GM19463 (cell line): ENCODE results near the gene GUCY1B1.
A peak's percentile ranks its signal among the peaks of the same experiment; 100 is the strongest.
"Not testable (repeated sequence)": the region's sequence is repeated elsewhere in the genome, so short reads cannot be mapped to it uniquely, and the experiment has no call there.

Experiments
- ATAC-seq: cut with Tn5 transposase; IDR thresholded peaks from one replicate; pipeline ENCODE4 v1.9.1; 2021; ENCODE audit warnings: mild to moderate bottlenecking, moderate library complexity; ENCODE audit not compliant: unreplicated experiment

The GUCY1B1 gene

DNA sequence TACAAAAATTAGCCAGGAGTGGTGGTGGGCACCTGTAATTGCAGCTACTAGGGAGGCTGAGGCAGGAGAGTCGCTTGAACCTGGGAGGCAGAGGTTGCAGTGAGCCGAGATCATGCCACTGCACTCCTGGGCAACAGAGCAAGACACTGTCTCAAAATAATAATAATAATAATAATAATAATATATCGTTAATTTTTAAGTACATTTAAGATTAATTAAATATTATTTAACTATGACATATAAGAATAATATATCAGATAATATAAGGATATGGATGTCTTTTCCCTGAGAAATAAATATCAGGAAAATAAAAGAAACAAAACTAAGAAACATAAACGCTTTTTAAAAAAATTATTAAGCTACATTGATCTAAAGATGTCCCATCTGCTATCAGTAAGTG, 38.8 kb downstream of the GUCY1B1 start:
- ATAC-seq: not testable (repeated sequence)

GRCh38 chr4:155799116-155799793, 40.4 kb downstream of the GUCY1B1 start:
- no peak for ATAC-seq

- no peak for ATAC-seq
Measured at GRCh38 chr4:155799794-155800123, 40.9 kb downstream of the GUCY1B1 start.

DNA sequence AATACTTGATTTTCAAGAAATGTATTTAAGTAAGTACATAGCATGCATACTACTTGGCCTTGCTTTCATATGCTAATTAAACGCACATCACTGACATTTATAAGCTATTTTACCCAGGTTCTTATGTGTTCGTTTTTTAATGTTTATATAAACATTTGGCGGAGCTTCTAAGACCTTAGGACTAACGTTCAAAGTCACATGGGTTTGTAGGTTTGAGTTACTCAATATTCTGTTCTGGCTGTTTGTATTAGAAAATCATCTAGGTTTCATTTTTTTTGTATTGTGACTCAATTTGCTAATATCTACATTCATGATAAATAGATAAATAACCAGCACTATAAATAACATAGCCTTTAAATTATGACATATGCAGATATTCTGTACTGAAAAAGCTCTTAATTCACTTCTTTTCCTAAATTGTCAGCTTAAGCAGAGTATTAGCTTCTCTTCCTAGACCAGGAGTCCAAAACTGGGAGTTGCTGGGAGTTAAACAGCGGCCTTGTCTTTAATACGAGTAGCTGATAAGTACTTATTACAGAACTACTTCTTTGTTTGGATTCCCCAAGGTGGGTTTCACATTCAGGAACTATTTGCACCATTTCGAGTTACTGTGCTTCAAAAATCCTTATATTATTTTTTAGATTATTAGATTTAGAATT, 42.0 kb downstream of the GUCY1B1 start:
- no peak for ATAC-seq

- no peak for ATAC-seq
Measured at GRCh38 chr4:155802190-155802959, 43.6 kb downstream of the GUCY1B1 start.

DNA sequence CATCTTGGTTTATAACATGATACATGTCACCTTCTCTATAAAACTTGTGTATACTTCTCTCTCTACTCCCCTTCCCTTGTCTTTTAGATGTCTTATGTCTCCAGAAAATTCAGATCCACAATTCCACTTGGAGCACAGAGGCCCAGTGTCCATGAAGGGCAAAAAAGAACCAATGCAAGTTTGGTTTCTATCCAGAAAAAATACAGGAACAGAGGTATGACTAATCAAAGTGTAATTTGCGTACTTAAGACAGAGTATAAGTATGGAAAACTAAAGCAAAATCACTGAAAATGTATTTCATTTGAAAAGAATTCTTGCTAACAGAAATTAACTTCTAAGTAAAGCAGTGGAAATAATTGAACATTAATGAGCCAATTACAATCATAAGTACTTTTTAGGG, 46.2 kb downstream of the GUCY1B1 start:
- ATAC-seq: no peak

- no peak for ATAC-seq
Measured at GRCh38 chr4:155807021-155807420, 48.2 kb downstream of the GUCY1B1 start.

DNA sequence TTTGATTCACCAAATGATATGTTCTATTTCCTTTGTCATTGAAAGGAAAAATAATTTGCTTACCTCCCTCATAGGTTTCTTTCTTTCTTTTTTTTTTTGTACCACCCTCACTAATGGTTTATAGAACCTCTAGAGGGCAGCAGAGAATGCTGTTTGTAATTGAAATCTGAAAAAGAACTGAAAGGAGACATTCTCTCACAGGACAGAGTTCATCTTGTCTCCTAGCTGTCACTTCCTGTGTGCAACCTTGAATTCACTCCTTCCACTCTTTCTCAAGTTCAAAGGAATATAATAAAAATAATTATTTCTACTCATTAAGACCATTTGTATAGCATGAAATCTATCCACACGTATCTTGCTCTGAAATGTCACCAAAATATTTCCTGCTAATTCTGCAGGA, 51.0 kb downstream of the GUCY1B1 start:
- peak; percentile 97 for ATAC-seq

DNA sequence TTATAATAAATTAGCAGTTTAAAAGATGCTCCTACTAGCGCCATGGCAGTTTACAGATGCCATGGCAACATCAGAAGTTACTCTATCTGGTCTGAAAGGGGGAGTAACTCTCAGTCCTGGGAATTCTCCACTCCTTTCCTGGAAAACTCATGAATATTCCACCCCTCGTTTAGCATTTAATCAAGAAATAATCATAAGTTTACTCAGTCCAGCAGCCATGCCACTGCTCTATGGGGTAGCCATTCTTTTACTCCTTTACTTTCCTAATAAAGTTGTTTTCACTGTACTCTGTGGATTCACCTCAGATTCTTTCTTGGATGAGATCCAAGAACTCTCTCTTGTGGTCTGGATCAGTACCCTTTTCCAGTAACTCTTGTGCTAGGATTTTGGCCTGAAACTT, 52.3 kb downstream of the GUCY1B1 start:
- no peak for ATAC-seq

GRCh38 chr4:155818639-155819038, 59.8 kb downstream of the GUCY1B1 start:
- no peak for ATAC-seq

- no peak for ATAC-seq
Measured at GRCh38 chr4:155819066-155819465, 60.2 kb downstream of the GUCY1B1 start.

DNA sequence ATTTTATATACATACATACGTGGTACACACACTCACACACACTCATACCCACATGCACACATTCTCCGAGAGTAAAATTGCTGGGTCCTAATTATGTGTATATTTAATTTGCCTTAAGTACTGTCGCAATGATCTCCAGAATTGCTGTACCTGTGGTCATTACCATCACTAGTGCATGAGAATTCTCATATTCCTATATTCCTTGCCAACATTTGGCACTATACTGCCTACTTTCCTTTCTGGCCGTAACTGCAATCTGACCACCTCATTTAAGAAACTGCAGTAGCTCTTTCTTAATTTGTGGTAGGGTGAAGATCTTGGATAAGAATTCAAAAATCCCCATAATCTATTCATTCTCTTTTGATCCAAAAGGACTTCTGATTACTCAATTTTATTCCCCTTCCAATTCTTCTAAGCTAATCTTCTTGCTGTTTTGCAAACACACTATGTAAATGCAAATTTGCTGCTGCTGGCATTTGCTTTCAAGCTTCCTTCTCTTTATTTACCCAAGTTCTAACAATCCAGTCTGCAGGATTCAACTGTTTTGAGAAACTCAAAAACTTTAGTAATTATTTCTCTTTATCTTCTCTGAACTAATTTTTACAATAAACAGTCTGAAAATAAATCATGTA, 62.2 kb downstream of the GUCY1B1 start:
- ATAC-seq: no peak

DNA sequence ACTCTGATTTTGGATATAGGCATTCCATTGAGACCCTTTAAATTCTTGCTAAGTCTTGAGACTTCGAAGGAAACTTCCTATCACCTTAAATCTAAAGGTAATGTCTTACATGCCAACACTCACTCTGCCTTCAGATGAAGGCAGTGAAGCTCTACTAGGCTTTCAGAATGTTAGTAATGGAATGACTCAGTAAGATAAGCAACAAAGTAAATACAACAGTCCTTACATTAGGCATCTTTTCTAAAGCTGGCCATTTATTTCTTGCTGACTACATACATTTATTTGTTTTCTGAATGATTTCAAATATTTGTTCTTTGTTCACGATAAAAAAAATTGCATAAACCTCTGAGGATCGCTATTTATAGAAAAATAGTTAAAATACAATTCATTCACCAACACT, 63.8 kb downstream of the GUCY1B1 start:
- peak; percentile 68 for ATAC-seq

DNA sequence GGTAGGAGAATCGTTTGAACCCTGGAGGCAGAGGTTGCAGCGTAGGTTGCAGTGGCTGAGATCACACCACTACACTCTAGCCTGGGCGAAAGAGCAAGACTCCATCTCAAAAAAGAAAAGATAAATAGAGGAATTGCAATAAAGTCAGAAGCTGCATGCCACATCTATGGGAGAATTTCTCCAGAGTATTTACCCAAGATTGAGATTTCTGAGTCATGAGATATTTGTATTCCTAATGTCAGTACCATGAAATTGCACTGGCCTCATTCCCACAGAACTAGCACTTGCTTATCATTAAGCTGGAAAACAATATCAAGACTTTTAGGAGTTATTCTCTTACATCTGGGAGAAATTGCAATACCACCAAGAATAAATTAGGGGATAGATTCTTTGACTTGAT, 69.8 kb downstream of the GUCY1B1 start:
- ATAC-seq: no peak

- ATAC-seq: no peak
Measured at GRCh38 chr4:155832664-155833063, 73.8 kb downstream of the GUCY1B1 start.

GRCh38 chr4:155837203-155837796, 78.5 kb downstream of the GUCY1B1 start:
- peak; percentile 55 for ATAC-seq

GRCh38 chr4:155842080-155842479, 83.3 kb downstream of the GUCY1B1 start:
- ATAC-seq: no peak

DNA sequence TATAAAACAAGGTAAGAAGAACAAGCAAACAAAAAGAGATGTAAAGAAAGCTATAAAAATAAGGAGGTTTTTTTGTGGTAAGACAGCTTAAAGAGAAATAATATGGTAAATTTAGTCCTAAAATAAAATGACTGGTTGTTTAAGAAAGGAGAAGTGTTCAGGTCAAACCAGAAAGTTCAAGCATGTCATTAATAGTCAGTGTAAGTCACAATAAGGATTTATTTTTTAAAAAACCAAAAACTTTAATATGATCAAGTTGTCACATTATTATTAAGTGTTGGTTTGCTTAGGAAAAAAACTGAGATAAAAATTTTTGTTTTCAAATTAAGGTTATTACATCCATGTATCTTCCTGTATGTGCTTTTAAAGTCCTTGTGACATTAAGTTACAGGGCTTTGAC, 88.1 kb downstream of the GUCY1B1 start:
- ATAC-seq: no peak

DNA sequence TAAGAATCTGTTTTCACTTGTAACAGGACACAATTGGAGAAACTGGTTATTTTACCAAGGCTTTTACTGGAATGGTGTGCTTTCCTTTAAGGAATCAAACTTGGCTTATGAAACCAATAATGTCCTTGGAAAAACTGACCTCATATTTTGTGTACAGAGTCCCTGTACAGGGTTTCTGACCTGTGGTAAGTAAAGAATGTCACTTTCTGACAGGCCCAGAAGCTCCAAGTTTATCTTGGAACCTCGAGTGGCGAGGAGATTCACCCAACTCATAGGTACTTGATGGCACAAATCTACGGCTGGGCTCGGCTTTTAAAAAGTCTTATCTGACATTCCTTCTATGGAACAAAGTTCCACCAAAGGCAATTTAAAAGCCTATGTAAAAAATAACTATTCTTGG, 90.2 kb downstream of the GUCY1B1 start:
- no peak for ATAC-seq

DNA sequence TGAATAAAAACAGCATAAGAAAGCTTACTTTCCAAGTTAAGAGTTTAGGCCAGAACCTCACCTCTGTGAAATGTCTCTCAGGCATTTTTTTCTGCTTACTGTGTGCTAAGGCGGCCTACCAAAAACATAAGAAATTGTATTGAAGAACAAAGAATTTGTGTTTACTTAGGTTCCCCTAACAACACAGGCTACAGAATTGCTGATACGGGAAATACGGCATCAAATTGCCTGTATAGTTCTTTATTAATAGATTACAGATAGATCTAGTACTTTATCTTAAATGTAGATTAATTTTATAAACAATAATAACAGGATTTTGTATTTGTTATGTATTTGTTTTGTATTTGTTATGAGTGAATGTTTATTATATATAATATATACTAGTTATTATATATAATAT, 94.4 kb downstream of the GUCY1B1 start:
- no peak for ATAC-seq

DNA sequence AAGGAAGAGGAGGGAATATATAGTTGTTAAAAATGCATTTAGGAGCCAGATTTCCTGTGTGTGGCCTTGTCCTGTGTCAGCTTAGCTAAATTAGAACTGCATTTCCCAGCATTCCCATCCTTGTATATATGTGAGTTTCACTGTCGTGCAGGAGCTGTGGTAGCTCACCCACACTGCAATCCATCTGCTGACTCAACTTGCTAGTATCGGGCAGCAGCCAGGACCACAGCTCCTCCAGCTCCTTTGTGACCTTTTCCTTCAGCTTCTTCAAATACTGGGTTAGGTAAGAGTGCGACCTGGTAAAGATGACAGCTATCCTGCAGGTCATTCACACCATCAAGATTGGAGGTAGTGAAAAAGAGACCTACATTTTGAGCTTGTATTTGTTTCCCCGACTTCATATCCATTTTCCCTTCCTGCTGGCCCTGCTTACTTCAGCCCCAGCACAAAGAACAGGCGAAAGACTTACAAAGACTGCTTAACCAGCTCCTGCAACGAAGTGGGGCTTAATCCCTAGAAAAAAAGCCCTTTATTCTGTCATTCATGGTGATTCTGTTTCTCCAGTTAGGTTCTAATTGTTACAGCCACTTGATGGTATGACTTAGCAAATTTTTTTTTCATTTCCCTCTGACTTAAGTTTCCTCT, 95.9 kb downstream of the GUCY1B1 start:
- no peak for ATAC-seq
